K562 (cell line): ENCODE results near the gene HNRNPD. TPM values are rescaled to one million over a fixed set of nuclear protein-coding genes. Genes with fewer than 3 reads are reported as not detected.

Experiments used
- CBFA2T2 ChIP-seq: fragments of 450-650 bp; conservative IDR thresholded peaks from 2 replicates; pipeline ENCODE4 v1.6.1; 2017; ENCODE audit warnings: mild to moderate bottlenecking
- CBX1 ChIP-seq: sonication (generic); IDR thresholded peaks from 2 replicates; pipeline ENCODE4 v1.6.1; 2016; ENCODE audit warnings: antibody characterized with exemption, low read depth, mild to moderate bottlenecking
- CREB3L1 ChIP-seq: fragments of 450-650 bp; IDR thresholded peaks from 2 replicates; pipeline ENCODE4 v1.6.1; 2014; ENCODE audit warnings: low read depth, mild to moderate bottlenecking, moderate library complexity, borderline replicate concordance
- DIDO1 ChIP-seq: fragments of 450-650 bp; IDR thresholded peaks from 2 replicates; pipeline ENCODE4 v1.6.1; 2016; ENCODE audit warnings: low read depth, missing biosample characterization, missing genetic modification characterization
- FUS ChIP-seq: fragments of 200-400 bp; formaldehyde crosslinking; optimal IDR thresholded peaks from 2 replicates; pipeline ENCODE3; 2017; ENCODE audit warnings: low read depth, low read length
- HMGXB4 ChIP-seq: sonication (generic); formaldehyde crosslinking; IDR thresholded peaks from 2 replicates; pipeline ENCODE4 v1.8.1; 2023; ENCODE audit warnings: mild to moderate bottlenecking, missing genetic modification reagents
- HNRNPL ChIP-seq: fragments of 200-400 bp; formaldehyde crosslinking; IDR thresholded peaks from 2 replicates; pipeline ENCODE4 v1.6.1; 2017; ENCODE audit warnings: low read depth, mild to moderate bottlenecking, low read length
- KDM4B ChIP-seq, 2 experiments: fragments of 450-650 bp in 1 of 2; sonication (generic) in 1 of 2; IDR thresholded peaks; 2 replicates each; pipeline ENCODE4 v1.6.1; 2016 to 2017; ENCODE audit warnings: borderline replicate concordance in 2 of 2, antibody characterized with exemption in 1 of 2, low read depth in 1 of 2, mild to moderate bottlenecking in 1 of 2
- KLF6 ChIP-seq: fragments of 250-450 bp; sonication (Bioruptor Pico); IDR thresholded peaks from 2 replicates; pipeline ENCODE4 v1.4.0; 2020; ENCODE audit warnings: mild to moderate bottlenecking, moderate library complexity, borderline replicate concordance
- MBD2 ChIP-seq: sonication (generic); IDR thresholded peaks from 2 replicates; pipeline ENCODE4 v1.6.1; 2016; ENCODE audit warnings: low read depth, borderline replicate concordance
- MCM3 ChIP-seq: fragments of 450-650 bp; IDR thresholded peaks from 2 replicates; pipeline ENCODE4 v1.6.1; 2016
- NCOA4 ChIP-seq: fragments of 450-650 bp; IDR thresholded peaks from 2 replicates; pipeline ENCODE4 v1.6.1; 2018; ENCODE audit warnings: mild to moderate bottlenecking; ENCODE audit not compliant: partially characterized antibody
- NFE2 ChIP-seq: IDR thresholded peaks from 2 replicates; pipeline ENCODE4 v1.6.1; 2014; ENCODE audit warnings: antibody characterized with exemption, low read depth
- NR3C1 ChIP-seq: sonication (generic); formaldehyde crosslinking; IDR thresholded peaks from 2 replicates; pipeline ENCODE4 v1.8.1; 2022; ENCODE audit warnings: missing genetic modification reagents
- RBM17 ChIP-seq: fragments of 200-400 bp; formaldehyde crosslinking; IDR thresholded peaks from 2 replicates; pipeline ENCODE4 v1.6.1; 2017; ENCODE audit warnings: low read depth, mild to moderate bottlenecking, low read length, borderline replicate concordance
- SREBF2 ChIP-seq: sonication (generic); formaldehyde crosslinking; IDR thresholded peaks from 2 replicates; pipeline ENCODE4 v1.4.0; 2020; ENCODE audit warnings: mild to moderate bottlenecking, missing genetic modification reagents
- TBP ChIP-seq: optimal IDR thresholded peaks from 2 replicates; pipeline ENCODE3; 2011; ENCODE audit warnings: low read depth, low read length, improper control_type of control experiment
- TEAD2 ChIP-seq: fragments of 450-650 bp; IDR thresholded peaks from 2 replicates; pipeline ENCODE4 v1.6.1; 2016; ENCODE audit warnings: missing genetic modification characterization, control low read depth, missing compliant biosample characterization
- TSHZ1 ChIP-seq: fragments of 250-450 bp; sonication (Bioruptor Pico); IDR thresholded peaks from 2 replicates; pipeline ENCODE4 v1.4.0; 2020; ENCODE audit warnings: mild to moderate bottlenecking, moderate library complexity
- WHSC1 ChIP-seq: IDR thresholded peaks from one replicate; pipeline ENCODE4 v1.6.1; 2012; ENCODE audit warnings: low read length, control low read depth, inconsistent platforms
- ZBED1 ChIP-seq: IDR thresholded peaks from 2 replicates; pipeline ENCODE4 v1.6.1; 2014
- ZC3H8 ChIP-seq: fragments of 450-650 bp; IDR thresholded peaks from 2 replicates; pipeline ENCODE4 v1.6.1; 2017
- ZNF253 ChIP-seq: fragments of 250-450 bp; sonication (Bioruptor Pico); conservative IDR thresholded peaks from 2 replicates; pipeline ENCODE4 v1.6.1; 2021; ENCODE audit warnings: mild to moderate bottlenecking
- ZNF561 ChIP-seq: fragments of 450-650 bp; formaldehyde crosslinking; conservative IDR thresholded peaks from 2 replicates; pipeline ENCODE4 v1.4.0; 2020; ENCODE audit warnings: mild to moderate bottlenecking, moderate library complexity
- polyA plus RNA-seq, 8 experiments: library from polyadenylated mRNA; depleted of rRNA in 4 of 8; stranded (reverse) in 5 of 8; unstranded in 3 of 8; fragments of >200 nt; fragmentation: Nextera tagmentation in 2 of 8; fragmentation: Illumina TruSeq in 1 of 8; extraction: Ambion mirVana in 2 of 8; extraction: Trizol in 1 of 8; gene quantifications; 2 replicates each; pipeline versions ENCODE4 v1.2.1 to v1.2.3, GENCODE V29; 2011 to 2014; ENCODE audit warnings: inconsistent platforms in 1 of 8, missing spikeins in 1 of 8
- total RNA-seq, 7 experiments: library from RNA; depleted of rRNA in 6 of 7; stranded (reverse); fragments of >200 nt in 6 of 7; fragmentation: Illumina TruSeq in 2 of 7; extraction: Trizol in 2 of 7; gene quantifications; 2 replicates each; pipeline versions ENCODE4 v1.2.1 to v1.2.3, GENCODE V29; 2011 to 2021; ENCODE audit warnings: low replicate concordance in 1 of 7

The HNRNPD gene
- total and polyA plus RNA-seq, 9 of the 15 experiments (the other 6 are each of a cell fraction or from before 2014, with no cell fraction given) = 92.4 to 955 (median 160) TPM

- no peak for TF ChIP-seq ZNF561 (CRISPR knock-in tag)
- no peak for TF ChIP-seq RBM17
- TF ChIP-seq TSHZ1 (CRISPR knock-in tag) = no peak
- TF ChIP-seq SREBF2 (CRISPR knock-in tag) = no peak
- no peak; a peak in 1 of 4 replicates for TF ChIP-seq KDM4B (IDR thresholded peaks at IDR 0.05; ENCODE audit: borderline replicate concordance in 2 of 2, low read depth in 1 of 2)
- TF ChIP-seq DIDO1 = 0 out of 2 replicates have a peak, but pooled peaks have one; percentile 1
- TF ChIP-seq MCM3 = no peak
- no peak for TF ChIP-seq FUS
- no peak; the same call in 1 of the 2 replicates for TF ChIP-seq CREB3L1
- no peak for TF ChIP-seq NR3C1 (CRISPR knock-in tag)
- TF ChIP-seq ZBED1 = no peak; the same call in 1 of the 2 replicates
- no peak for TF ChIP-seq TEAD2 (tag)
- TF ChIP-seq KLF6 (CRISPR knock-in tag) = no peak
- peak; percentile 95 for TF ChIP-seq CBFA2T2
- peak; percentile 84 for TF ChIP-seq HMGXB4 (CRISPR knock-in tag)
- TF ChIP-seq WHSC1 = no peak
- no peak for TF ChIP-seq ZNF253 (CRISPR knock-in tag)
- TF ChIP-seq NCOA4 = no peak
- no peak for TF ChIP-seq ZC3H8
- TF ChIP-seq TBP = peak; percentile 85
- TF ChIP-seq HNRNPL = 0 out of 2 replicates have a peak, but pooled peaks have one; percentile 62
- peak; percentile 55; the same call in 1 of the 2 replicates for TF ChIP-seq MBD2
- TF ChIP-seq CBX1 = peak; percentile 86
- no peak for TF ChIP-seq NFE2
These were observed at the start of gene HNRNPD (continued) for GRCh38 chr4:82373816-82374625.
